NCI-H1105 (cell line): ENCODE data around the gene PACRG.

Source experiments
- DNase-seq: peaks from one replicate; lab custom pipeline; 2025; lab: John Stamatoyannopoulos, UW

PACRG gene

GRCh38 chr6:163335056-163335455, 607.3 kb downstream of the PACRG start:
- no peak for DNase-seq

GRCh38 chr6:163335671-163336545, 608.1 kb downstream of the PACRG start:
- DNase-seq: no peak

GRCh38 chr6:163336961-163337360, 609.2 kb downstream of the PACRG start:
- no peak for DNase-seq

DNA sequence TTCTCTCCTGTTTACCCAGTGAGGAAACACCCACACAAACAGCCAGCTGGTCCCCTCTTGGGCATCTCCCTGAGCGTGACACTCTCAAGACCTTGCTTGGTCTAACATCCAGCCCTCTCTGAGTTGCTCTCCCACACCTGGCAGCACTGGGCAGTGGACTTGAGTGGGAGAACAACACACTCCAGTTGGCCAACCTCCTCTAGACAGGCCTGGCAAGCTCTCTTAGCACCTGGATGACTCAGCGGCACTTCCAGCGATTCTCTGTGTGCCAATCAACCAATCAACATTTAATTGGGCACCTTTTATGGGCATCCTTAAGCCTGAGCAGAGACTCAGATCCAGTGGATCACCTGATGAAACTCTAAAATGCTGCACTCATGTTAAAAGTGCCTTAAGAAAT, 610.2 kb downstream of the PACRG start:
- no peak for DNase-seq

DNA sequence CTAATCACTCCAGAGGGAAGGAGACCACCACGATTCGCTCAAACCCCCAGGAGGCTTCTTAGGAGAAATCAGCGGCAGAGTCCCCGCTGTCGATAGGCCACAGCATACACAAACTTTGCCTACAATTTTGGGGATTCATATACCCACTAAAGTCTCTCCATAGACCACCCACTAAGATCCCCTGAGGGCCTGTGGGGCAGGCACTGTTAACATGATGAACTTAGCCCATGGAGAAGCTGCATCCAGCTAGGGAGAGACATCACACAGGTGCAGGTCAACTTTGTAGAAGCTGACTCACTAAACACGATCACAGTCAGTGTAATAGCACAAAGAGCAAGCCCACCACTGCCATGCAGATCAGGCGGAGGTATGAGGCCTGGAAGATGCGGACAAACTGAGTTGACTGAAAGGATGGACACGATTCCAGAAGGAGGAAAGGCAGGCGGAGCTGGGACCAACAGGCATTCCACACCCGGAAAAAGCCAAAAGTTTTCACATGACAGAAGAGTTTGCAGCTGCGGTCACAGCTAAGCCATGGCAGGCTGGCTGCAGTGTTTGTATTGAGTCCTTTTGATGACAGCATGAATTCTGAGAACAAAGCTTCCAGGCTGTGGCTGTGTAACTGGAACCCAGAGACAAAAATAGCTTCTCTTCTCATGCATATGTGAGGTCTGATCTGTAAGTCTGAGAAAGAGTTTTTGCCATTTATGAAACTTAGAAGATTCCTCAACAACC, 611.1 kb downstream of the PACRG start:
- no peak for DNase-seq

GRCh38 chr6:163339466-163339865, 611.7 kb downstream of the PACRG start:
- DNase-seq: no peak

- DNase-seq: no peak
These were observed 612.6 kb downstream of the PACRG start for GRCh38 chr6:163340201-163340887.

DNA sequence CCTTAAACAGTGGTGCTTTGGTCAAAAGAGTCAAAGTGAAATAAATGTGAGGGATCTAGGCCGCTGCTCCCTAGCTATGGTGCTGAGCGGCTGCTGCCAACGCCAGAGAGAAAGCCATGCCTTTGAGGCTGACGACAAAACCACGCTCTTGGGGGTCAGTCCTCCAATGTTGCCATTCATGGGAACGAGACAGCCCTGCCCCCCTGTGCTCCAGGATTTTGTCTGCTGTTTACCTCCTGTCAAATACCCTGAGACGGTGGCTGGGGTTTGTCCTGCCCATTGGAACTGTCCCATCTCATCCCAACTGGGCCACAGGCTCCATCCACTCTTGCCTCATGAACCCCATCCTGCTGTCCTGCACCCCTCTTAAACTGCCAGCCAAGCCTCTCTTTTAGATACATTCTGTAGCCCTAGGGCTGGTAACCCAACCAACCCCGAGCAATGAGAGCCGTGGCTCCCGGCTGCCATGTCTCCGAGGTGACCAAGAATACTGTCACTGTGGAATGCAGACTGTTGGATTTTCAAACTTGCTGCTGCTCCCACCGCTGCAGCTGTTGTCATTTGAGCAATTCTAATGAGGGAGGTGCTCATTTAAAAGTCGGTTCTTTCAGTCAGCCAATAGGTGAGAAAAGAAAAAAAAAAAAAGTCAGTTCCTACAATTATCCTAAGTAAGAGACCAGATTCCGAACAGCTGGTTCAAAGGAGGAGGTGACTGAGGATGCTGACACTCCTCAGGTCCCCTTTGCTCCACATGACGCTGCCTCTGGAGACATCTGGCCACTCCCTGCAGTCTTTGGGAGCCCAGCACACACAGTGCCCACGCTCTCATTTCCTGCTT, 613.7 kb downstream of the PACRG start:
- no peak for DNase-seq

GRCh38 chr6:163342571-163343539, 615.1 kb downstream of the PACRG start:
- DNase-seq: no peak

DNA sequence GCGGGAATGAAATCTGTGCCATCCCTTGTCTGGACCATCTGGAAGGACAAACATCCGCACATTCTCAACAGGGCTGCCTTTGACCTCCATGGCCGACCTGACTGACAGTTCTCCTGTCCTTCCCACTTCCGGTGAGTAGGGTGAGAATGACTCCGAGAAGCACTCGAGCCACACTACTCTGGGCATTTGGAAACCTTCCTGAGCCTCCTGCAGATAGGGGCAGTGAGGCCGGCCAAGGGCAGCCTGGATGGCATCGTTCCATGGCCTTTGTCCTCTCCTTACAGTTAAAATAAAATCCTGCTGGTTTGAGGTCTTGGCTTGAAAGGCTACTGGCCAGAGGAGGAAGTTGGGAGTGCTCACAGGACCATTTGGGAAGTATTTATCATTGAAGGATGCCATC, 615.8 kb downstream of the PACRG start:
- no peak for DNase-seq

GRCh38 chr6:163344411-163344810, 616.6 kb downstream of the PACRG start:
- DNase-seq: no peak

DNA sequence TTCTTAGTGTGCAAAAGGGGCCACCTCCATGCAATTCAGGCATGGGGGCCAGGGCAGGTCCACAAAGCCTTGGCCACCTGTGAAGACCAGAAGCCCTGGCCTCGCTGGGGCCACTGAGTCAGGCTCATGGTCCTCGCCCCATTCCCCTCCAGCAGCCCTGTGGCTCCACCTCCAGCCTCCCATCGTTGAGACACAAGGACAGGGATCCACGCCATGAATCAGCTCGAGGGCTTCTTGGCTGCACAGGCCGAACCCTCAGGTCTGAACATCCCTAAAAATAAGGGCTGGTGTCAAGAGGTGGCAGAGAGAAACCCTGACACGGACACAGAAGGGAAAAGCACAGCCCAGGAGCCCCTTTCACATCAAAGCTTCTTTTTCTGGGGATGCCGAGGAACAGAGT, 618.2 kb downstream of the PACRG start:
- no peak for DNase-seq

DNA sequence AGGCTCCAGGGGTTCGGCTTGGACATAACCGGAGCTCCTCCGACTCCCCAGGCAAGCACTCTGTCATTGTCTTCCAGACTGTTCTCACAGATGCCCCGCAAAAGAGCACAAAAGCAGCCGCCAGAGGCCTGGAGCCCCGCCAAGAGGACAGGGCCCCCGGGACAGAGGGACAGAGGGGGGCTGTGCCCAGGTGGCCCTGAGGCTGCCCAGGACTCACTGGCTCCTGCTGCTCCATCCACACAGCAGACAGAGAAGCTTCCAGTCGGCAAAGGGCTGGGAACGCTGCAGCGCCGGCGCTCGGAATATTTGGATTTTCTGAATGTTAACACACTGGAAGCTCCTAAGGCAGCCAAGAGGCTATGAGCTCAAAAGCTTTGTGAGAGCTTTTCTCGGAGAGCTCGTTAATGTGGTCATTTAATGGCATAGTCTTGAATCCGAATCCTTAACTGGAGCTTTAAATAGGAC, 618.8 kb downstream of the PACRG start:
- DNase-seq: no peak

- no peak for DNase-seq
These were observed 619.3 kb downstream of the PACRG start for GRCh38 chr6:163347021-163347446.

- DNase-seq: no peak
These were observed 621.3 kb downstream of the PACRG start for GRCh38 chr6:163348789-163349680.

DNA sequence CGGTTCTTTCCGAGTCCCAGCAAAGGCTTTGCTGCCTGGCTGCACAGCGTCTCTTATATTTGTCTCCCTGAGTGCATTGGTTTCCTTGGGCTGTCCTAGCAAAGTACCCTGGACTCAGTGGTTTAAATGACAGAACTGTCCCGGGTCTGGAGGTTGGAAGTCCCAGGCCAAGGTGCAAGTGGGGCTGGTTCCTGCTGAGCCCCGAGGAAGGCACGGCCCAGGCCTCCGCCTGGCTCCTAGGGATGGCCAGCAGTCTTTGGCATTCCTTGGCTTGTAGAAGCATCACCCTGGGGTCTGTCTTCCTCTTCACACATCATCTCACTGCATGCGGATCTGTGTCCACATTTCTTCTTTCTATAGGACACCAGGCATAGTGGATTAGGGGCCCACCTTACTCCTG, 621.9 kb downstream of the PACRG start:
- DNase-seq: no peak

DNA sequence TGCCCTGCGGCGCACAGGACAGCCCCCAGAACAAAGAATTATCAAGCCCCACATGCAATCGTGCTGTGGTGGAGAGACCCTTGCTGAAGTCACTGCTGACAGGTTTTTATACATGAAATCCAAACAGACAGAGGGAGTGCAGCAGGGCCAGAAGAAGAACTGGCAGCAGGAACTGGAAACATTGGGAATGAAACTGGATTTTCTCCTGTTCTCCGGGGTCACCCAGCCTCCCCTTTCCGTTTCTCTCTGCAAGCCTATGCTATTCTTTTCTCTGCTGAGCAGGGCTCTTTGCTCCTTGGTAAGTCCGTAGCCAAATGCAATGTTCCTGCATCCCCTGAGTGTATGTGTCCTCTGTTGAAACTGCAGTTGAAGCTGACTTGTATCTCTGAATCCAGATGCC, 623.2 kb downstream of the PACRG start:
- DNase-seq: no peak

DNA sequence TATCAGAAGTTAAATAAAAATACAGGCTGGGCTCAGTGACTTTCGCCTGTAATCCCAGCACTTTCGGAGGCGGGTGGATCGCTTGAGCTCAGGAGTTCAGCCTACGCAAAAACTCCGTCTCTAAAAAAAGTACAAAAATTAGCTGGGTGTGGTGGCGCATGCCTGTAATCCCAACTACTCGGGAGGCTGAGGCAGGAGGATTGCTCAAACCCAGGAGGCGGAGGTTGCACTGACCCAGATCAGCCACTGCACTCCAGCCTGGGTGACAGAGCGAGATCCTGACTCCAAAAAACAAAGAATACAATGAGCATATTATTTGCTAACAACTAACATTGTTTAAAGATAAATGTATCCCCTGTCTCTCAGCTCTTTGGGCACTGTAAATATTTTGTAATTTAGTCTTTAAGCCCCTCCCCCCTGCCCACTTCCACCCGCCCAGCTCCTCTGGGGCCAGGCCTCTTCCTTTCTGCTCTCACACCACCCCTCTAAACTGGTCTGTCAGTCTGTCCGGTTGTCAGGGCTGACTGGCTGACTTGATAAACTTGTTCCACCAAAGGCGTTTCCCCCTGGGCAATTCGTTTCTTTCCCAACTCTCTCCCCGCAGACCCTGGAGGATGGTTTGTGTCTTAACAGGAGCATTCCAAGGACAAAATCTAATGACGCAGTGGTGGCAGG, 624.4 kb downstream of the PACRG start:
- DNase-seq: no peak

- DNase-seq: no peak
These were observed 625.2 kb downstream of the PACRG start for GRCh38 chr6:163352966-163353365.
